DOHH2 (cell line): ENCODE results near the gene PMIS2.

Source experiments
- H3F3A ChIP-seq: fragments of 200-600 bp; sonication (generic), shearing (Covaris generic); 2 replicates; pipeline ENCODE4 v1.6.0; 2016; ENCODE audit warnings: antibody characterized with exemption, mild to moderate bottlenecking; ENCODE audit not compliant: control insufficient read depth, insufficient read depth
- H3K27ac ChIP-seq: fragments of 200-600 bp; sonication (generic); 2 replicates; pipeline ENCODE4 v1.5.1; 2014; ENCODE audit warnings: low read depth, mild to moderate bottlenecking, low read length, moderate library complexity
- H3K27me3 ChIP-seq: fragments of 200-600 bp; sonication (generic); 2 replicates; pipeline ENCODE4 v1.6.1; 2014; ENCODE audit warnings: mild to moderate bottlenecking, low read length, mixed read lengths; ENCODE audit not compliant: control insufficient read depth
- H3K36me3 ChIP-seq: fragments of 200-600 bp; sonication (generic); 2 replicates; pipeline ENCODE4 v1.6.1; 2014; ENCODE audit warnings: mild to moderate bottlenecking, low read length, moderate library complexity, mixed read lengths; ENCODE audit not compliant: control insufficient read depth
- H3K4me1 ChIP-seq: fragments of 200-600 bp; sonication (generic); 2 replicates; pipeline ENCODE4 v1.6.1; 2014; ENCODE audit warnings: mild to moderate bottlenecking, low read length, mixed read lengths; ENCODE audit not compliant: control insufficient read depth
- H3K4me2 ChIP-seq: fragments of 200-600 bp; sonication (generic); 2 replicates; pipeline ENCODE4 v1.6.0; 2014; ENCODE audit warnings: mild to moderate bottlenecking, low read length, moderate library complexity
- H3K4me3 ChIP-seq: fragments of 200-600 bp; sonication (generic); 2 replicates; pipeline ENCODE4 v1.5.1; 2014; ENCODE audit warnings: mild to moderate bottlenecking, low read length, mixed read lengths
- H3K79me2 ChIP-seq: fragments of 200-600 bp; sonication (generic); 2 replicates; pipeline ENCODE4 v1.6.1; 2014; ENCODE audit warnings: mild to moderate bottlenecking, low read length, mixed read lengths; ENCODE audit not compliant: control insufficient read depth
- H3K9me2 ChIP-seq: fragments of 200-600 bp; sonication (generic); replicated peaks from 2 replicates; pipeline ENCODE4 v1.6.1; 2014; ENCODE audit warnings: mild to moderate bottlenecking, low read length, mixed read lengths; ENCODE audit not compliant: control insufficient read depth
- H3K9me3 ChIP-seq: fragments of 200-600 bp; sonication (generic); 2 replicates; pipeline ENCODE4 v1.6.1; 2014; ENCODE audit warnings: antibody characterized with exemption, low read length, mixed read lengths; ENCODE audit not compliant: control insufficient read depth, insufficient read depth
- H4K20me1 ChIP-seq: fragments of 200-600 bp; sonication (generic); 2 replicates; pipeline ENCODE4 v1.6.0; 2014; ENCODE audit warnings: low read depth, mild to moderate bottlenecking, antibody characterized with exemption, low read length, moderate library complexity; ENCODE audit not compliant: control insufficient read depth, insufficient read depth
- CTCF ChIP-seq: fragments of 200-600 bp; sonication (generic); IDR thresholded peaks from one replicate; pipeline ENCODE4 v1.5.1; 2014; ENCODE audit warnings: antibody characterized with exemption, mild to moderate bottlenecking, low read depth, low read length; ENCODE audit not compliant: poor library complexity, severe bottlenecking
- EZH2phosphoT487 ChIP-seq: fragments of 200-600 bp; sonication (generic); IDR thresholded peaks from 2 replicates; pipeline ENCODE4 v1.6.1; 2017; ENCODE audit warnings: borderline replicate concordance, mild to moderate bottlenecking, antibody characterized with exemption, low read length, moderate library complexity, mixed read lengths

Gene PMIS2

GRCh38 chr19:35559281-35559659 lies 26.7 kb upstream of the PMIS2 start:
- peak overlapping the region; percentile 21 for H3K4me2 ChIP-seq
- no peak overlapping the region for H3K4me3 ChIP-seq
- peaks cover 17% of the 10 kb centered on the region for H3K27me3 ChIP-seq
- TF ChIP-seq EZH2phosphoT487 (no peak), CTCF (no peak)
- no peaks in the 10 kb centered on the region for H3K79me2 ChIP-seq
- H3K9me2 ChIP-seq: no peaks in the 10 kb centered on the region
- H3K36me3 ChIP-seq: no peaks in the 10 kb centered on the region
- H3K4me1 ChIP-seq: peaks cover 11% of the 10 kb centered on the region
- no peaks in the 10 kb centered on the region for H3K9me3 ChIP-seq
- no peak overlapping the region for H3K27ac ChIP-seq
- H3F3A ChIP-seq: no peaks in the 10 kb centered on the region
- H4K20me1 ChIP-seq: no peaks in the 10 kb centered on the region; the same call in 1 of the 2 replicates

DNA sequence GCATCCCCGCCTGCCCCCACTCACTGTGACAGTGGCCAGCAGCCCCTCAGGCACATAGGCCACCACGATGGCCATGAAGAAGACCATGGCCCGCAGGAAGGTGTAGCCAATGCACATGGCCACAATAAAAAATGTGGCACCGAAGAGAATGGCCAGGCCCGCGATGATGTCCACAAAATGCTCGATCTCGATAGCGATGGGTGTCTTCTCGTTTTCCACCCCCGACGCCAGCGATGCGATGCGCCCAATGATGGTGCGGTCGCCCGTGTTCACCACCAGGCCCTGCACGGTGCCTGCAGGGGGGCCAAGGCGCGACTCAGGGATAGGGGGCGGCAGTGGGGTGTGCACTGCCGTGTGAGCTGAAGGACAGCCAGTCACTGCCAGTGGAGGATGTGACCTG lies 26.2 kb upstream of the PMIS2 start:
- Histone ChIP-seq H3K27me3 (peaks cover 19% of the 10 kb centered on the region), H3K79me2 (no peaks in the 10 kb centered on the region), H3K9me2 (no peaks in the 10 kb centered on the region), H3K4me3 (no peak overlapping the region), H3K36me3 (no peaks in the 10 kb centered on the region), H3F3A (no peaks in the 10 kb centered on the region), H3K27ac (no peak overlapping the region), H3K4me1 (peaks cover 11% of the 10 kb centered on the region), H3K4me2 (no peak overlapping the region), H4K20me1 (no peaks in the 10 kb centered on the region; the same call in 1 of the 2 replicates), H3K9me3 (no peaks in the 10 kb centered on the region)
- TF ChIP-seq EZH2phosphoT487: no peak
- TF ChIP-seq CTCF: peak; percentile 9

- Histone ChIP-seq H3K79me2 (no peaks in the 10 kb centered on the region), H3K9me3 (no peaks in the 10 kb centered on the region), H3F3A (no peaks in the 10 kb centered on the region), H3K9me2 (no peaks in the 10 kb centered on the region), H3K36me3 (no peaks in the 10 kb centered on the region), H3K27me3 (peaks cover 19% of the 10 kb centered on the region), H3K4me1 (peaks cover 11% of the 10 kb centered on the region), H3K4me3 (no peak overlapping the region), H4K20me1 (no peaks in the 10 kb centered on the region; the same call in 1 of the 2 replicates), H3K4me2 (no peak overlapping the region), H3K27ac (no peak overlapping the region)
- TF ChIP-seq EZH2phosphoT487: no peak
- no peak for TF ChIP-seq CTCF
Measured at GRCh38 chr19:35560271-35560670, 25.7 kb upstream of the PMIS2 start.

- Histone ChIP-seq H3K4me1 (peaks cover 11% of the 10 kb centered on the region), H3K9me3 (no peaks in the 10 kb centered on the region), H3K9me2 (no peaks in the 10 kb centered on the region), H3K4me3 (no peak overlapping the region), H3K4me2 (no peak overlapping the region), H4K20me1 (no peaks in the 10 kb centered on the region; the same call in 1 of the 2 replicates), H3K79me2 (no peaks in the 10 kb centered on the region), H3K27ac (no peak overlapping the region), H3K36me3 (no peaks in the 10 kb centered on the region), H3F3A (no peaks in the 10 kb centered on the region), H3K27me3 (peaks cover 19% of the 10 kb centered on the region)
- TF ChIP-seq EZH2phosphoT487 (no peak), CTCF (no peak)
Measured at GRCh38 chr19:35560677-35561076, 25.3 kb upstream of the PMIS2 start.
